PFSK-1 (cell line): ENCODE results near the gene MYT1.

Experiments used
- TAF1 ChIP-seq: IDR thresholded peaks from 2 replicates; pipeline ENCODE4 v1.6.1; 2012; ENCODE audit warnings: low read length, control low read depth, borderline replicate concordance; ENCODE audit not compliant: insufficient read depth
- TF ChIP-seq, protein P1 (sequence below), 2 experiments: IDR thresholded peaks; 2 replicates each; pipeline versions ENCODE4 v1.6.1 to v1.8.0; 2011 to 2012; ENCODE audit warnings: low read depth in 2 of 2, low read length in 2 of 2, control low read depth in 1 of 2, inconsistent platforms in 1 of 2, mild to moderate bottlenecking in 1 of 2, moderate library complexity in 1 of 2; ENCODE audit not compliant: insufficient read depth in 1 of 2

DNA sequence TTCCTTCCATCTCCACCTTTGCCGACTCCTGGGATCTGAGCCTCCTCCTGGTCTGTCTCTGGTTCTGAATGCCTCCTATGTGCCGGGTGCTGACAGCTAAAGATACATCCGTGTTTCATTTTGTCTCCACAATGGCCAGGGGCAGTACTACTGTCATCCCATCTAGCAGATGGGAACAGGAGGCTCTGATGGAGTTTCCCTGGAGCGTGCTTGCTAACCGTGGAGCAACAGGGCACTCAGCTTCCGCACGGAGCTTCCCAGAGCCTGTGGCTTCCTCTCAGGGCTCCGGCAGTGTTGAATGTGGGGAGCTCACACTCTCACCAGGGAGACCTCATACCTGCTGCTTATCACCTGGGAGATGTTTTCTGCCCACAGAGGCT, 45.0 kb upstream of the MYT1 start:
- TF ChIP-seq, protein P1, sequence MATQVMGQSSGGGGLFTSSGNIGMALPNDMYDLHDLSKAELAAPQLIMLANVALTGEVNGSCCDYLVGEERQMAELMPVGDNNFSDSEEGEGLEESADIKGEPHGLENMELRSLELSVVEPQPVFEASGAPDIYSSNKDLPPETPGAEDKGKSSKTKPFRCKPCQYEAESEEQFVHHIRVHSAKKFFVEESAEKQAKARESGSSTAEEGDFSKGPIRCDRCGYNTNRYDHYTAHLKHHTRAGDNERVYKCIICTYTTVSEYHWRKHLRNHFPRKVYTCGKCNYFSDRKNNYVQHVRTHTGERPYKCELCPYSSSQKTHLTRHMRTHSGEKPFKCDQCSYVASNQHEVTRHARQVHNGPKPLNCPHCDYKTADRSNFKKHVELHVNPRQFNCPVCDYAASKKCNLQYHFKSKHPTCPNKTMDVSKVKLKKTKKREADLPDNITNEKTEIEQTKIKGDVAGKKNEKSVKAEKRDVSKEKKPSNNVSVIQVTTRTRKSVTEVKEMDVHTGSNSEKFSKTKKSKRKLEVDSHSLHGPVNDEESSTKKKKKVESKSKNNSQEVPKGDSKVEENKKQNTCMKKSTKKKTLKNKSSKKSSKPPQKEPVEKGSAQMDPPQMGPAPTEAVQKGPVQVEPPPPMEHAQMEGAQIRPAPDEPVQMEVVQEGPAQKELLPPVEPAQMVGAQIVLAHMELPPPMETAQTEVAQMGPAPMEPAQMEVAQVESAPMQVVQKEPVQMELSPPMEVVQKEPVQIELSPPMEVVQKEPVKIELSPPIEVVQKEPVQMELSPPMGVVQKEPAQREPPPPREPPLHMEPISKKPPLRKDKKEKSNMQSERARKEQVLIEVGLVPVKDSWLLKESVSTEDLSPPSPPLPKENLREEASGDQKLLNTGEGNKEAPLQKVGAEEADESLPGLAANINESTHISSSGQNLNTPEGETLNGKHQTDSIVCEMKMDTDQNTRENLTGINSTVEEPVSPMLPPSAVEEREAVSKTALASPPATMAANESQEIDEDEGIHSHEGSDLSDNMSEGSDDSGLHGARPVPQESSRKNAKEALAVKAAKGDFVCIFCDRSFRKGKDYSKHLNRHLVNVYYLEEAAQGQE (IDR thresholded peaks at IDR 0.05; ENCODE audit: insufficient read depth in 1 of 2, low read depth in 2 of 2, low read length in 2 of 2), result no peak
- TF ChIP-seq TAF1, result no peak
